ENCODE data around the gene DENND1A.
"Not testable (repeated sequence)": the region's sequence is repeated elsewhere in the genome, so short reads cannot be mapped to it uniquely, and the experiment has no call there.

DENND1A gene

GRCh38 chr9:123406016-123406415, 523.9 kb downstream of the DENND1A start:
- no peak for FAIRE-seq
- TF ChIP-seq CTCF (IDR thresholded peaks at IDR 0.05; ENCODE audit: insufficient read depth, missing control alignments): no peak

GRCh38 chr9:123402981-123403509, 526.9 kb downstream of the DENND1A start:
- DNase-seq (ENCODE audit: insufficient read length, low spot score): no peak
- no peak for FAIRE-seq
- no peak for TF ChIP-seq CTCF (IDR thresholded peaks at IDR 0.05; ENCODE audit: insufficient read depth, missing control alignments)

More at GRCh38 chr9:123406016-123406415, 523.9 kb downstream of the DENND1A start:
- DNase-seq (ENCODE audit: insufficient read length, low spot score): no peak

GRCh38 chr9:123401879-123402513, 527.9 kb downstream of the DENND1A start:
- FAIRE-seq: no peak
- DNase-seq (ENCODE audit: insufficient read length, low spot score): peak; percentile 75
- TF ChIP-seq CTCF (IDR thresholded peaks at IDR 0.05; ENCODE audit: insufficient read depth, missing control alignments): peak; percentile 81

GRCh38 chr9:123400926-123401503, 528.9 kb downstream of the DENND1A start:
- TF ChIP-seq CTCF (IDR thresholded peaks at IDR 0.05; ENCODE audit: insufficient read depth, missing control alignments): no peak
- DNase-seq (ENCODE audit: insufficient read length, low spot score): no peak
- FAIRE-seq: no peak

GRCh38 chr9:123399803-123400378, 530.0 kb downstream of the DENND1A start:
- peak; percentile 27 for TF ChIP-seq CTCF (IDR thresholded peaks at IDR 0.05; ENCODE audit: insufficient read depth, missing control alignments)
- DNase-seq (ENCODE audit: insufficient read length, low spot score): no peak
- no peak for FAIRE-seq

GRCh38 chr9:123398938-123399337, 531.0 kb downstream of the DENND1A start:
- not testable (repeated sequence) for DNase-seq (ENCODE audit: insufficient read length, low spot score); FAIRE-seq

- FAIRE-seq: no peak
Observed at GRCh38 chr9:123397975-123398374, 532.0 kb downstream of the DENND1A start.

More at GRCh38 chr9:123397975-123398374, 532.0 kb downstream of the DENND1A start:
- DNase-seq (ENCODE audit: insufficient read length, low spot score): peak; percentile 69
- TF ChIP-seq CTCF (IDR thresholded peaks at IDR 0.05; ENCODE audit: insufficient read depth, missing control alignments): no peak

Measured in D721Med (cell line).